Measurements from ENCODE around the gene PIK3AP1. TPM values are rescaled to one million over a fixed set of nuclear protein-coding genes. Genes with fewer than 3 reads are reported as not detected.

The PIK3AP1 gene
- polyA plus RNA-seq, 1 of the 3 experiments (the other 2 are of a cell fraction) = 0.07 TPM

DNA sequence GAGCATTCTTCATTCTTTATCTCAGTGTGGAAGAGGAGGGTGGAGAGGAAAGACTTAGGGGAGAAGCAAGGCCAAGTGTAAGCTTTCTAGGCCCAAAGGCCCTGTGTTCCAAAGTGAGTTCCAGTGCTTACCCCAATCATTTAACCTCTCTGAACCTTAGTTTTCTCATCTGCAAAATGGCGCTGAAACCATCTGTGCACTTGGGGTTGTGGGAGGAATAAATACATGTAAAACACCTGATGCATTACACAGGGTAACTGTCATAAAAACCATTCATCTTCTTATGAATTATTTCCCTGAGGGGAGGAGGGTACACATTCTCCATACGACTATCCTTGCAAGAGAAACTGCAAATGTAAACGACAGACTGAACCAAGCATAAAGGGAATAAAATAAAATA lies 19.0 kb downstream of the PIK3AP1 start:
- H3K79me2 ChIP-seq (ENCODE audit: insufficient read depth) = no peaks in the 10 kb centered on the region
- H3K9me2 ChIP-seq = no peaks in the 10 kb centered on the region
- no peaks in the 10 kb centered on the region for H3K36me3 ChIP-seq (replicated peaks in 1 of 2; ENCODE audit: control insufficient read depth in 1 of 2, insufficient read depth in 2 of 2, low read length in 1 of 2)
- H3K27me3 ChIP-seq (ENCODE audit: insufficient read depth) = no peaks in the 10 kb centered on the region
- no peaks in the 10 kb centered on the region for H3K4me1 ChIP-seq (ENCODE audit: control insufficient read depth in 1 of 2, insufficient read depth in 2 of 2, low read depth in 1 of 2, low read length in 1 of 2)
- H3K9me3 ChIP-seq = no peaks in the 10 kb centered on the region
- no peak for DNase-seq
- no peaks in the 10 kb centered on the region for H3F3A ChIP-seq (replicated peaks; ENCODE audit: insufficient read depth)
- no peak overlapping the region for H3K4me2 ChIP-seq
- ChIA-PET CTCF (interaction anchor here (1.1 to 1.5 kb wide), 2 partner anchors 12 to 60 kb away, joined by 3 read pairs; no protein-coding TSS in a partner anchor), POLR2A (no interaction called here)
- no peak overlapping the region for H3K4me3 ChIP-seq (ENCODE audit: low read depth in 2 of 2, low read length in 1 of 2)
- no peak overlapping the region for H3K9ac ChIP-seq
- TF ChIP-seq, protein P1, sequence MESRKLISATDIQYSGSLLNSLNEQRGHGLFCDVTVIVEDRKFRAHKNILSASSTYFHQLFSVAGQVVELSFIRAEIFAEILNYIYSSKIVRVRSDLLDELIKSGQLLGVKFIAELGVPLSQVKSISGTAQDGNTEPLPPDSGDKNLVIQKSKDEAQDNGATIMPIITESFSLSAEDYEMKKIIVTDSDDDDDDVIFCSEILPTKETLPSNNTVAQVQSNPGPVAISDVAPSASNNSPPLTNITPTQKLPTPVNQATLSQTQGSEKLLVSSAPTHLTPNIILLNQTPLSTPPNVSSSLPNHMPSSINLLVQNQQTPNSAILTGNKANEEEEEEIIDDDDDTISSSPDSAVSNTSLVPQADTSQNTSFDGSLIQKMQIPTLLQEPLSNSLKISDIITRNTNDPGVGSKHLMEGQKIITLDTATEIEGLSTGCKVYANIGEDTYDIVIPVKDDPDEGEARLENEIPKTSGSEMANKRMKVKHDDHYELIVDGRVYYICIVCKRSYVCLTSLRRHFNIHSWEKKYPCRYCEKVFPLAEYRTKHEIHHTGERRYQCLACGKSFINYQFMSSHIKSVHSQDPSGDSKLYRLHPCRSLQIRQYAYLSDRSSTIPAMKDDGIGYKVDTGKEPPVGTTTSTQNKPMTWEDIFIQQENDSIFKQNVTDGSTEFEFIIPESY (IDR thresholded peaks at IDR 0.05; ENCODE audit: borderline replicate concordance, low read depth) = no peak
- TF ChIP-seq MXI1 (IDR thresholded peaks at IDR 0.05; ENCODE audit: low read depth, low read length) = no peak
- no peak for TF ChIP-seq RXRA (IDR thresholded peaks at IDR 0.05; ENCODE audit: borderline replicate concordance, low read depth)
- no peak for TF ChIP-seq POLR2AphosphoS5 (IDR thresholded peaks at IDR 0.05; ENCODE audit: low read depth, low read length)
- no peak for TF ChIP-seq RAD21 (IDR thresholded peaks at IDR 0.05; ENCODE audit: low read length)
- TF ChIP-seq, protein P2, sequence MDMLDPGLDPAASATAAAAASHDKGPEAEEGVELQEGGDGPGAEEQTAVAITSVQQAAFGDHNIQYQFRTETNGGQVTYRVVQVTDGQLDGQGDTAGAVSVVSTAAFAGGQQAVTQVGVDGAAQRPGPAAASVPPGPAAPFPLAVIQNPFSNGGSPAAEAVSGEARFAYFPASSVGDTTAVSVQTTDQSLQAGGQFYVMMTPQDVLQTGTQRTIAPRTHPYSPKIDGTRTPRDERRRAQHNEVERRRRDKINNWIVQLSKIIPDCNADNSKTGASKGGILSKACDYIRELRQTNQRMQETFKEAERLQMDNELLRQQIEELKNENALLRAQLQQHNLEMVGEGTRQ (IDR thresholded peaks at IDR 0.05; ENCODE audit: borderline replicate concordance, low read depth, low read length) = no peak
- no peak for TF ChIP-seq TEAD4 (IDR thresholded peaks at IDR 0.05; ENCODE audit: borderline replicate concordance, insufficient read depth)
- TF ChIP-seq, protein P3, sequence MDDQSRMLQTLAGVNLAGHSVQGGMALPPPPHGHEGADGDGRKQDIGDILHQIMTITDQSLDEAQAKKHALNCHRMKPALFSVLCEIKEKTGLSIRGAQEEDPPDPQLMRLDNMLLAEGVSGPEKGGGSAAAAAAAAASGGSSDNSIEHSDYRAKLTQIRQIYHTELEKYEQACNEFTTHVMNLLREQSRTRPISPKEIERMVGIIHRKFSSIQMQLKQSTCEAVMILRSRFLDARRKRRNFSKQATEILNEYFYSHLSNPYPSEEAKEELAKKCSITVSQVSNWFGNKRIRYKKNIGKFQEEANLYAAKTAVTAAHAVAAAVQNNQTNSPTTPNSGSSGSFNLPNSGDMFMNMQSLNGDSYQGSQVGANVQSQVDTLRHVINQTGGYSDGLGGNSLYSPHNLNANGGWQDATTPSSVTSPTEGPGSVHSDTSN (IDR thresholded peaks at IDR 0.05) = no peak
- no peak for TF ChIP-seq ELF1 (IDR thresholded peaks at IDR 0.05)
- no peak for TF ChIP-seq GATA2 (CRISPR knock-in tag; IDR thresholded peaks at IDR 0.05)
- no peak for TF ChIP-seq TCF12 (IDR thresholded peaks at IDR 0.05)
- TF ChIP-seq SMC3 (IDR thresholded peaks at IDR 0.05; ENCODE audit: low read depth, low read length) = no peak
- TF ChIP-seq TAF1 (IDR thresholded peaks at IDR 0.05; ENCODE audit: borderline replicate concordance, low read depth, low read length) = no peak
- TF ChIP-seq CHD2 (IDR thresholded peaks at IDR 0.05; ENCODE audit: low read length, partially characterized antibody) = no peak
- TF ChIP-seq EP300 (IDR thresholded peaks at IDR 0.05; ENCODE audit: borderline replicate concordance in 1 of 2, low read depth in 1 of 2, low read length in 1 of 2) = no peak
- TF ChIP-seq JUND (IDR thresholded peaks at IDR 0.05) = no peak
- no peak for TF ChIP-seq NFIC (IDR thresholded peaks at IDR 0.05; ENCODE audit: borderline replicate concordance)
- TF ChIP-seq NRF1 (IDR thresholded peaks at IDR 0.05; ENCODE audit: low read depth, low read length) = no peak
- H2AFZ ChIP-seq (ENCODE audit: low read depth) = no peak overlapping the region
- 48% methylated on average over 3 of the region's 3 CpGs for WGBS (ENCODE audit: low lambda C conversion rate)
- H4K20me1 ChIP-seq (ENCODE audit: insufficient read depth) = no peaks in the 10 kb centered on the region
- no peak overlapping the region for H3K27ac ChIP-seq (ENCODE audit: low read depth in 2 of 2, low read length in 1 of 2)
